K562 (cell line): ENCODE data around the gene PAQR4. TPM values are rescaled to one million over a fixed set of nuclear protein-coding genes. Genes with fewer than 3 reads are reported as not detected.

ENCODE experiments used
- BHLHE40 ChIP-seq: IDR thresholded peaks from 2 replicates; pipeline ENCODE4 v1.6.1; 2011; ENCODE audit warnings: low read length, improper control_type of control experiment
- FOXP4 ChIP-seq: sonication (generic); formaldehyde crosslinking; IDR thresholded peaks from 2 replicates; pipeline ENCODE4 v1.8.0; 2022; ENCODE audit warnings: mild to moderate bottlenecking, missing genetic modification reagents, borderline replicate concordance
- HSF4 ChIP-seq: fragments of 250-450 bp; sonication (Bioruptor Pico); IDR thresholded peaks from 2 replicates; pipeline ENCODE4 v2.1.2; 2022; ENCODE audit warnings: mild to moderate bottlenecking, moderate library complexity, borderline replicate concordance
- IRF1 ChIP-seq: sonication (generic); formaldehyde crosslinking; IDR thresholded peaks from 2 replicates; pipeline ENCODE4 v1.8.0; 2022; ENCODE audit warnings: missing genetic modification reagents, mild to moderate bottlenecking, borderline replicate concordance
- JUND ChIP-seq, 2 experiments: IDR thresholded peaks; 2 replicates in 1 of 2; 3 replicates in 1 of 2; pipeline ENCODE4 v1.6.1; 2011; ENCODE audit warnings: borderline replicate concordance in 2 of 2, low read depth in 2 of 2, low read length in 2 of 2, improper control_type of control experiment in 1 of 2, missing biosample characterization in 1 of 2, missing genetic modification characterization in 1 of 2, missing genetic modification reagents in 1 of 2
- MTA2 ChIP-seq: fragments of 450-650 bp; IDR thresholded peaks from 2 replicates; pipeline ENCODE4 v1.6.1; 2016; ENCODE audit warnings: low read depth
- NFE2 ChIP-seq: IDR thresholded peaks from 2 replicates; pipeline ENCODE4 v1.6.1; 2014; ENCODE audit warnings: antibody characterized with exemption, low read depth
- NFRKB ChIP-seq: fragments of 450-650 bp; IDR thresholded peaks from 2 replicates; pipeline ENCODE4 v1.6.1; 2016; ENCODE audit warnings: low read depth
- NR4A1 ChIP-seq, 2 experiments: fragments of 250-450 bp in 1 of 2; fragments of 450-650 bp in 1 of 2; sonication (Bioruptor Pico) in 1 of 2; IDR thresholded peaks; 2 replicates each; pipeline versions ENCODE4 v1.4.0 to v1.6.1; 2016 to 2020; ENCODE audit warnings: mild to moderate bottlenecking in 2 of 2, missing compliant biosample characterization in 1 of 2, missing genetic modification characterization in 1 of 2, moderate library complexity in 1 of 2
- PURB ChIP-seq: sonication (generic); formaldehyde crosslinking; IDR thresholded peaks from 2 replicates; pipeline ENCODE4 v1.9.0; 2021; ENCODE audit warnings: low read depth, mild to moderate bottlenecking, missing genetic modification reagents
- SMARCA5 ChIP-seq: fragments of 450-650 bp; IDR thresholded peaks from 2 replicates; pipeline ENCODE4 v1.6.1; 2016
- TBL1XR1 ChIP-seq, 2 experiments: IDR thresholded peaks; 2 replicates each; pipeline ENCODE4 v1.6.1; 2012; ENCODE audit warnings: improper control_type of control experiment in 2 of 2, low read length in 2 of 2, mild to moderate bottlenecking in 1 of 2
- ZNF318 ChIP-seq, 2 experiments: fragments of 450-650 bp; IDR thresholded peaks; 2 replicates each; pipeline ENCODE4 v1.6.1; 2016; ENCODE audit warnings: mild to moderate bottlenecking in 2 of 2, borderline replicate concordance in 1 of 2, low read depth in 1 of 2, moderate library complexity in 1 of 2
- ZNF431 ChIP-seq: sonication (generic); formaldehyde crosslinking; IDR thresholded peaks from 2 replicates; pipeline ENCODE4 v1.8.0; 2022; ENCODE audit warnings: mild to moderate bottlenecking, missing genetic modification reagents
- ZNF57 ChIP-seq: fragments of 450-650 bp; formaldehyde crosslinking; IDR thresholded peaks from 2 replicates; pipeline ENCODE4 v1.4.0; 2020; ENCODE audit warnings: mild to moderate bottlenecking, moderate library complexity
- polyA plus RNA-seq, 8 experiments: library from polyadenylated mRNA; depleted of rRNA in 4 of 8; stranded (reverse) in 5 of 8; unstranded in 3 of 8; fragments of >200 nt; fragmentation: Nextera tagmentation in 2 of 8; fragmentation: Illumina TruSeq in 1 of 8; extraction: Ambion mirVana in 2 of 8; extraction: Trizol in 1 of 8; gene quantifications; 2 replicates each; pipeline versions ENCODE4 v1.2.1 to v1.2.3, GENCODE V29; 2011 to 2014; ENCODE audit warnings: inconsistent platforms in 1 of 8, missing spikeins in 1 of 8
- total RNA-seq, 7 experiments: library from RNA; depleted of rRNA in 6 of 7; stranded (reverse); fragments of >200 nt in 6 of 7; fragmentation: Illumina TruSeq in 2 of 7; extraction: Trizol in 2 of 7; gene quantifications; 2 replicates each; pipeline versions ENCODE4 v1.2.1 to v1.2.3, GENCODE V29; 2011 to 2021; ENCODE audit warnings: low replicate concordance in 1 of 7

PAQR4 gene
- total and polyA plus RNA-seq, 9 of the 15 experiments (the other 6 are each of a cell fraction or from before 2014, with no cell fraction given), result 0.62 to 40.4 (median 19.5) TPM

- TF ChIP-seq IRF1 (CRISPR knock-in tag) (no peak), JUND (IDR thresholded peaks at IDR 0.05; ENCODE audit: borderline replicate concordance, low read depth, low read length) (peak; percentile 6; the same call in 1 of the 2 replicates), JUND (tag; IDR thresholded peaks at IDR 0.05; ENCODE audit: borderline replicate concordance, low read depth, low read length) (no peak), ZNF318 (IDR thresholded peaks at IDR 0.05; ENCODE audit: borderline replicate concordance in 1 of 2, low read depth in 1 of 2) (0 out of 4 replicates have a peak, but pooled peaks of 1 of the 2 experiments have one; percentile 30), FOXP4 (CRISPR knock-in tag) (no peak), SMARCA5 (no peak), ZNF431 (0 out of 2 replicates have a peak, but pooled peaks have one; percentile 47), TBL1XR1 (IDR thresholded peaks at IDR 0.05; ENCODE audit: low read length in 2 of 2) (no peak), NFE2 (peak; percentile 51), MTA2 (no peak), NR4A1 (CRISPR knock-in tag; IDR thresholded peaks at IDR 0.05) (no peak), NR4A1 (tag; IDR thresholded peaks at IDR 0.05) (0 out of 2 replicates have a peak, but pooled peaks have one; percentile 45), HSF4 (CRISPR knock-in tag) (no peak), BHLHE40 (peak; percentile 61), PURB (CRISPR knock-in tag) (no peak), ZNF57 (CRISPR knock-in tag) (no peak), NFRKB (0 out of 2 replicates have a peak, but pooled peaks have one; percentile 54)
These were observed 35.7 kb downstream of the PAQR4 start (continued) for GRCh38 chr16:3004781-3005284.
